GM12891 (cell line): ENCODE results near the gene SCAMP4.

Experiments
- PAX5 ChIP-seq: IDR thresholded peaks from 2 replicates; pipeline ENCODE4 v1.6.1; 2011; ENCODE audit warnings: low read length, moderate library complexity, mild to moderate bottlenecking; ENCODE audit not compliant: insufficient read depth, severe bottlenecking
- POLR2A ChIP-seq: IDR thresholded peaks from 2 replicates; pipeline ENCODE4 v1.6.1; 2011; ENCODE audit warnings: low read depth, low read length, control low read depth
- POLR2AphosphoS5 ChIP-seq: IDR thresholded peaks from 2 replicates; pipeline ENCODE4 v1.6.1; 2011; ENCODE audit warnings: low read depth, low read length, control low read depth
- SPI1 ChIP-seq: IDR thresholded peaks from 2 replicates; pipeline ENCODE4 v1.6.1; 2011; ENCODE audit warnings: low read depth, low read length, control low read depth
- TAF1 ChIP-seq: IDR thresholded peaks from 2 replicates; pipeline ENCODE4 v1.6.1; 2011; ENCODE audit warnings: low read depth, low read length, control low read depth

DNA sequence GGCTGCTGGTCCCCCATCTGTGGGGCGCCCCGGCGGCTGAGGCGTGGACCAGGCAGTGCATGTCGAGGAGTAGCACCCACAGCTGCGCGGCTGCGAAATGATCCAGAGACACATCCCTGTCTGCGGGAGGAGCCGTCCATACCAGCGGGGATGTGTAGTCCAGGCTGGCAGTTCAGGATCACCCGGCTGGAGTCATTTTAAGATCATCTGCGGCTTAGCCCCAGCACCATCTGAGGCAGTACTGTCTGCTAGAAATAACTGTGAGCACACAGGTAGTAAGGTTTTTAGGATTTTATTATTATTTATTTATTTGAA is 3.1 kb downstream of the SCAMP4 start:
- TF ChIP-seq SPI1 (no peak), POLR2AphosphoS5 (no peak), TAF1 (no peak), POLR2A (no peak), PAX5 (no peak)
